ENCODE results near the gene OR4A47. TPM values are rescaled to one million over a fixed set of nuclear protein-coding genes. Genes with fewer than 3 reads are reported as not detected.
"Not testable (repeated sequence)": the region's sequence is repeated elsewhere in the genome, so short reads cannot be mapped to it uniquely, and the experiment has no call there.

Gene OR4A47, protein sequence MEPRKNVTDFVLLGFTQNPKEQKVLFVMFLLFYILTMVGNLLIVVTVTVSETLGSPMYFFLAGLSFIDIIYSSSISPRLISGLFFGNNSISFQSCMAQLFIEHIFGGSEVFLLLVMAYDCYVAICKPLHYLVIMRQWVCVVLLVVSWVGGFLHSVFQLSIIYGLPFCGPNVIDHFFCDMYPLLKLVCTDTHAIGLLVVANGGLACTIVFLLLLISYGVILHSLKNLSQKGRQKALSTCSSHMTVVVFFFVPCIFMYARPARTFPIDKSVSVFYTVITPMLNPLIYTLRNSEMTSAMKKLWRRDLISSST
- polyA plus RNA-seq (2013, experiment 1 of 2; ENCODE audit: insufficient read length): not detected
- polyA plus RNA-seq (2013, experiment 2 of 2; ENCODE audit: insufficient read length): not detected

DNA sequence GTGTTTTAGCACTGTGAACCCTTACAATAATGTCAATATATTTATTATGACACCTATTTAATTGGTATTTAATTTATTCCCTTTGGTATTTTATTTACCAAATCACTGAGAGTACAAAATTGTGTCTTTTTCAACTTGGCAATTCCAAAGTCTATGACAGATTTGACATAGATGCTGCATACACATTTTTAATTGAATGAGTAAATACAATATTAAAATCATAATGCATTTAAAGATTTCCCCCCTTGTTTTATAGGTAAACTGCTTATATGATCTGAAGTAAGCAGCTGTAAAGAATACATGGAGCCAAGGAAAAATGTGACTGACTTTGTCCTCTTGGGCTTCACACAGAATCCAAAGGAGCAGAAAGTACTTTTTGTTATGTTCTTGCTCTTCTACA, at the start of gene OR4A47:
OR4A47 (plus strand) TSS at position 301 of the 400 bp plus-strand sequence; CDS start at position 301, 0 bp downstream.
- DNase-seq: not testable (repeated sequence)

DNA sequence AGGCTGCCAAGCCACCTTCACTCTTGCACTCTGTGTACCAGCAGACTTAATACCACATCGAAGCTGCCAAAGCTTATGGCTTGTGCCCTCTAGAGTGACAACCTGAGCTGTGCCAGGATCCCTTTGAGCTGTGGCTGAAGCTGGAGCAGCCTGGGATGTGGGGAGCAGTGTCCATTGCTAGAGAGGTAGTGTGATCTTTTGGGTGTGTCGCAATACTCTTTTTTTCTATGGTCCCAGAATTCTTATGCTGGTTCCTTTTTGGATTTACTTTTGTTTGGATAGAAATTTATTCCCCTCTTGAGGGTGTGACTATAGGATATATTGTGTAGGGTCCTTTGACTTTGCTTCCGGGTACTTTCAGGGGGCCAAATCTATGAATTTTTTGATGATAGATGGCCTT, 32.7 kb upstream of the OR4A47 start:
- DNase-seq: not testable (repeated sequence)

GRCh38 chr11:48473966-48474365, 14.6 kb upstream of the OR4A47 start:
- not testable (repeated sequence) for DNase-seq

GRCh38 chr11:48474703-48475102, 13.9 kb upstream of the OR4A47 start:
- not testable (repeated sequence) for DNase-seq

DNA sequence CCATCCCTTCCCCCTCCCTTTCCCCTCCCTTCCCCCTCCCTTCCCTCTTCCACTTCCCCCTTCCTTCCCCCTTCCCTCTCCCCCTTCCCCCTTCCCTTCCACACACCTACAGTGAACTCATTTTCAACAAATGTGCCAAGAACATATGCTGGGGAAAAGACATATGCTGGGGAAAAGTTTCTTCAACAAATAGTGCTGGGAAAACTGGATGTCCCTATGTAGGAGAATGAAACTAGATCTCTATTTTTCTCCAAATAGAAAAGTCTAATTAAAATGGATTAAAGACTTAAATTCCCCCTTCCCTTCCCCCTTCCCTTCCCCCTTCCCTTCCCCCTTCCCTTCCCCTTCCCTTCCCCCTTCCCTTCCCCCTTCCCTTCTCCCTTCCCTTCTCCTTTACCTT, 17.6 kb downstream of the OR4A47 start:
- not testable (repeated sequence) for DNase-seq

DNA sequence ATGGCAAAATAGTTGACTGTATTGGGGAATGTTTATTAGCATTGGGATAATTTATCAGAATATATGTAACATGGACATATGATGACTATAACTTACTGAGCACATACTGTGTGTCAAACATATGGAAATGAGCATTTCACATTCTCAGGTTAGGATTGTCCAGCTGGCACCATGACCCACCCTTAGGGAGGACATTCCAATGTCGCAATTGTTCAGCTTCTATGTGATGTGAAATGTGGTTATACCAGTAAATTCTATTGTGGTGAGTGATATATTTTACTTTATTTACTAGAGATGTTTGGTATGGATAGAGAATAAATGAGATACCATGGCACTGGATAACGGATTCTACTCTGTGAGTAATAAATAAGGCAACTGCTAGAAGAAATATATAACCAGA, 50.4 kb downstream of the OR4A47 start:
- DNase-seq: no peak

Measured in fibroblast of skin of scalp (primary cell).